NCI-H345 (cell line): ENCODE measurements around the gene ARSA.
A peak's percentile ranks its signal among the peaks of the same experiment; 100 is the strongest.

Experiments
- DNase-seq: peaks from one replicate; lab custom pipeline; 2025; lab: John Stamatoyannopoulos, UW

Gene ARSA

GRCh38 chr22:50579752-50580151 lies 48.2 kb downstream of the ARSA start:
- no peak for DNase-seq

- no peak for DNase-seq
Measured at GRCh38 chr22:50578776-50579310, 49.1 kb downstream of the ARSA start.

DNA sequence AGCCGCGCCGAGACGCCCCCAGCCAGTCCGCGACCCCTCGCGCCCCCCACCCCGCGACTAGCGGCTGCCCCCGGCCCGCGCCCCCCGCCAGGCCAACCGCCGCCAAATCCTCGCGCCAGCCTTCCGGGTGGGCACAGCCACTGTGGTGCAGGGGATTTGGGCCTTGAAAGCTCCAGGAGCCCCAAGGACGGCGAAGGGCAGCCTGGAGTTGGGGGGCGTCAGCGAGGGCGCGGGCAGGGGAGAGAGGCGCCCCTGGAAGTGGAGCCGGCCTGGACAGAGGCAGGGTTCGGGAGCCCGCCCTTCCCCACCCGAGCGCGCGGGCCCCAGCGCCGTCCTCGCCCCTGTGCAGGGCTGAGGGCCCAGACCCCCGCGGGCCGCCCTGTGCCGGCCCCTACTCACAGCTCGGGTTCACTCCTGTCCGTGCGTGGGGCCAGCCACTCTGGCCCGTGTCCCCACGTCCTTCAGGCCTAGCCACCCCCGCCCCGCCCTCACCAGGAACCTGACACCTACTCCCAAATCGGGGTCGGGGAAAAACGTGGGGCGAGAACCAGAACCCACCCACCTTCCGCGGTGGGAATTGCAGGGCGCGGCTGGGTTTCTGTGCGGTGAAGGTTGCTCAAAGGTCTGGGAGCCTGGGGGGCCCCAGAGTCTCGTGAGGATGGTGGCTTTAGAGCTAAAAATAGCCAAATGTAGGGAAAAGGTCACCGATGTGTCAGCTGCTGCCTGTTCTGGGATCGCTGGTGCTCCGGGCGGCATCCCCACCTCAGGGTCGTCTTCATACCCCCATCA lies 49.8 kb downstream of the ARSA start, which contains the start of gene CPT1B:
Gene CPT1B, minus strand, starts transcription at position 441 of the 789 bp plus-strand sequence. CDS start 512 bp downstream, outside the sequence.
- DNase-seq = no peak

DNA sequence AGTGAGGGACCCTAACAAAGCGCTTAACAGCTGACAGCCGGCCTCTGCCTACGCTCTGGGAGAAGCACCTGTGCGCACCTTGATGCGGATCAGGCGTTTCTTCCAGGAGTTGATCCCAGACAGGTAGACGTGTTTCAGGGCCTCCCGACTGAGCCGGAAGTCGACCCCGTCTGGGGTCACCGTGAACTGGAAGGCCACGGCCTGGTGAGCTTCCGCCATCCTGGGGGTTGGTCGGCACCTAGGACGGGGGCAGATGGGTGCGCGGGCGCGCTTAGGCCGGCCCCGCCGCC lies 50.3 kb downstream of the ARSA start:
- DNase-seq = no peak

DNA sequence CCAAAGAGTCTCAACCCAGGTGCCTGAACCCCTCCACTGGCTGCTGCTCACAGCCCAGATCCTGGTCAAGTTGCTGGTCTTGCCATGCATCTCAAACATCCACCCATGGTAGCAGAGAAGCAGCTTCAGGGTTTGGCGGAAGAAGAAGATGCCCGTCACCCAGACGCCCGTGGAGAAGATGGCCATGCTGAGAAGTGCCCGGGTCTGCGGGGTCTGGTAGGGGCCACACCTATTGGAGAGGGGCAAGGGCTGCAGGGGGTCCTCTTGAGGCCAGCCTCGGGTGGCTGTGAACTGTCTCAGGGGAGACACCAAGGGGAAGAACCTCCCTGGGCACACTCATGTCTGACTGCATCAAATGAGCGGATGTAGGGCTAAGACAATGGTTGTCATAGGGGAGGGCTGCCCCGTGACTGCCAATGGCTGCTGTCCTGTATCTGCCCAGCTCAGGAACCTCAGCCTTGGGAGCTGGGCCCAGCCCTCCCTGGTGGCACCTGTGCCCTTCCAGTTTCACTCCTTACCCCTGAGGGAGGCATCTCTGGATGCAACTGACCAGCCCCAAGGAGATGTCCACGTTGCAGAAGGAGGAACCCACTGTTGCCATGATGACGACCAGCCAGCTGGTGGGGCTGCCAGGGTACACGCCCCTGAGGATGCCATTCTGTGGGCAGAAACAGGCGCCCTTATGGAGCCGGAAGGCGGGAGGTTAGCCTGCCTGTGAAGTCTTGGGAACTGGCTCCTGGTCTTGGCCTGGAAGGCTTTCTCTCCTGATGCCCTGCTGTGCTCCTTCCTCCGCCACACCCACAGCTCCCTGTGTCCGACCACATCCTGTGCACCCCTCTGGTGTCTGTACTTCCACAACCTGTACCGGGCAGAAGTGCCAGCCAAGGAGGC lies 50.9 kb downstream of the ARSA start:
- no peak for DNase-seq

DNA sequence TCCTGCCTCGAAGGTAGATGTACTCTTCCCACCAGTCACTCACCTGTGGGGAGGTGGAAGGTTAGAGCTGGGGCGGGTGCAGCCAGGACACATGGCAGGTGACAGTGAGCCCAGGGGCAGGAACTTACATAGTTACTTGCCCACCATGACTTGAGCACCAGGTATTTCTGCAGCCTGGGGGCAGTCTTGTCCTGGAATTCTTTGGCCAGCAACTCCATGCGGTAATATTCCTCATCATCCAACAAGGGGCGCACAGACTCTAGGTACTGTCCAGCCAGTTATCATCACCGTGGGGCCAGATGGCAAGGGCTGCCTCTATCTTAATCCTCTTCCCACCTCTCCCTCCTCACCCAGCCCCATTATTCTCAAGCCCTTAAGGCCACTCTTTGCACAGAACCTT lies 51.9 kb downstream of the ARSA start:
- peak; percentile 2 for DNase-seq

DNA sequence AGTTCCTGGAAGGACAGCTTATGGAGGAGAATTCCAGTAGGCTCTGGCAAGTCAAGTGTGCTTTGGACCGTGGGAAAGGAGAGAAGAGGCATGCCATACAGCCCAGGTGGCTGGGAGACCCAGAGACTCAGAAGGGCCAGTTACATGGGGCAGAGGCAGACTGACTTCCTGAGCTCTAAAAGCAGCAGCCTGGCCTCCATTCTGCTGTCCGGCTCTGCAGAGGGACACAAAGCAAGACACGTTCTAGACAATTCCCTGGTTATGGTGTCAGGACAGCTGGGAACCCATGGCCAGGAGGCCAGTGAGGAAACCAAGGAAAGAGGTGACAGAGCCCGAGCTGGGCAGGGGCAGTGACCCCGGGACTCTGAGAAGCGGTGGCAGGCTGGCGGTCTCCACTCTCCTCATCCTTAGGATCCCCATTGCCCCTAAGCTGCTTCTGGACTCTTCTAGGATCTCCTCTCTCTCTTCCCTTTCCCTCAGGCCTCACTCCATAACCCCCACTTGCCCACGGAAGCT lies 52.5 kb downstream of the ARSA start:
- no peak for DNase-seq
